ENCODE data around the gene DGKD.

Gene DGKD

DNA sequence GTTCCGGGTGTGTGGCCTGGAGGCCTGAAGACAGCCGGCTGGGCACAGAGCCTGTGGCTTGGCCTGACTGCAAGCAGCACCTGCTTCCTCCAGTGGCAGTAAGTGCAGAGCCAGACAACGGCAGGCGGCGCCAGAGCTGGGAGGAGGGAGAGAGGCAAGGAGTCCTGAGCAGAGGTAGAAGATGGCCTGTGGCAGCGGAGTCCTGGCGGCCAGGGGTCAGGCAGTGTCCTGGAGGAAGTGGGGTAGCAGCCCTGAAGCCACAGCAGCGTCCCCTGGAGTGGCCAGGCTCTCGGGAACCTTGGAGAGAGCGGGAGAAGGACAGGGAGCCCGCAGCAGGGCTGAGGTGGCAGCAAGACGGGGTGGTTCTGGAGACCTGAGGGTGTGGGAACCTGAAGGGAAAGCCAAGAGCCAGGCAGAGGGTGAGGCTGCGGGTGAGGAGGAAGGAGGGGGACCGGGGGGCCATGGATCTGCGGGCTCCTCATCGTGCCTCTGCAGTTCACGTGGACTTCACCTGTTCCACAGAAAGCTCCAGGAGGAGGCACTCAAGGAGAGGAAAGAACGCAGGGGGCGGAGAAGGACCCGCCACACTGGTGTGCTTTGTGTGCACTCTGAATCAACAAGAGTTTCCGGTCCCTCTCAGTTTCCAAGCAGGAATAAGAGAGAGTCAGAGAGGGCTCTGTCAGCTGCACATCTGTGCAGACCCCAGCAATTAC lies 126.4 kb downstream of the DGKD start:
- DNase-seq: no peak

GRCh38 chr2:233481368-233482142 lies 127.3 kb downstream of the DGKD start:
- no peak for DNase-seq

DNA sequence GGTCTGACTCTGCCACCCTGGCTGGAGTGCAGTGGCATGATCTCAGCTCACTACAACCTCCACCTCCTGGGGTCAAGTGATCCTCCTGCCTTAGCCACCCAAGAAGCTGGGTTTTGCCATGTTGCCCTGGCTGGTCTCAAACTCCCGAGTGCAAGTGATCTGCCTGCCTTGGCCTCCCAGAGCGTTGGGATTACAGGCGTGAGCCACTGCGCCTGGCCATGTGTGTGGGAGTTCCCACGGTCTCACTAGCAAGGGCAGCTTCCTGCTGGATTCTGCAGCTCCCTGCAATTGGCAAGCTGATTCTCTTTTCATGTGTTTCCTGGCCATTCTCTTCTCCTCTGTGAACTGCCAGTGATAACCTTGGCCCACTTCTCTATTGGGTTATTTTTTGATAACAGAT lies 128.3 kb downstream of the DGKD start:
- DNase-seq: no peak

- no peak for DNase-seq
Observed at GRCh38 chr2:233485726-233486125, 131.4 kb downstream of the DGKD start.

GRCh38 chr2:233486357-233486756 lies 132.1 kb downstream of the DGKD start:
- DNase-seq: no peak

- DNase-seq: no peak
Observed at GRCh38 chr2:233486778-233487552, 132.7 kb downstream of the DGKD start.

DNA sequence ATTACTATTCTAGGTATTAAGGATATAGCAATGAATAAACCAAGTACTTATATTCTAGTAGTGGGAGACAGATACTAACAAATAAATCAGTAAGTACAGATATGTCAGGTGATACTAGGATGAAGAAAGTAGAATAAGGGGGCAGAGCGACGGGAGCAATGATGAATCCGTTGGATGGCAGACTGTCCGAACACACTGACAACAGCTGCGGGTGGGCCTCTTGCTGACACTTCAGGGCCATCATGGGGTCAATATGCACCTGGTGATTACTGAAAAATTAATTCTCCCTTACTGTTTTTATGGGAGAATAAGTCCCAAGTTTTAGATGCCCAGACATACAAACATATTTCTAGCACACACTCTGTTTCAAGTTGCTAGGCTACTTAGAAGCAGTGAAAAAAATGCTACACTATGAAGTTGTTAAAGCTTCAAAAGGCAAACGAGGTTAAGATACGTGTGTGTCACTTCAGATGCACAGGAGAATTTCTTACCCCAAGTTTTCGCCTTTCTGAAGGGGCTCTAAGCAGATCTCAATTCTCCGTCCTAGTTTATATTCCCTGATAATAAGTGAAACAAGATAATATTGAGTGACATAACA lies 133.6 kb downstream of the DGKD start:
- no peak for DNase-seq

- DNase-seq: no peak
Observed at GRCh38 chr2:233489143-233489542, 134.8 kb downstream of the DGKD start.

DNA sequence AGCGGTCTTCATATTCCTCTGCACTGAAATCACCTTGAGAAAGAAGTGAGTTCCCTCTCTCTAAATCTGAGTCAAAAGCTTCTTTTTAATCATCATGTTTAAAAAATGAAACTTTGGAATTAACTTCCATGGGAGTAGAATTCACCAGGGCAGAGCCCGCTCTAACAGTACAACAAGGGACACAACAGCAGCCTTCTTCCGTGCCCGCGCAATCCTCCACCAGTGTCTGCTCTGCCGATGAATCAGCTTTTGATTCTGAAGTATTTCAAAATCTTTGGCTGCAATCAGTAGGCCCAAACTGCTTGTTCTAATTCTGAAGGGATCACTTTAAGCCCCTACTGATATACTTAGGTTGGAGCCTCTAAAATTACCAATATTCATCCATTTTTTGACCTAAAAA lies 135.4 kb downstream of the DGKD start:
- DNase-seq: no peak

DNA sequence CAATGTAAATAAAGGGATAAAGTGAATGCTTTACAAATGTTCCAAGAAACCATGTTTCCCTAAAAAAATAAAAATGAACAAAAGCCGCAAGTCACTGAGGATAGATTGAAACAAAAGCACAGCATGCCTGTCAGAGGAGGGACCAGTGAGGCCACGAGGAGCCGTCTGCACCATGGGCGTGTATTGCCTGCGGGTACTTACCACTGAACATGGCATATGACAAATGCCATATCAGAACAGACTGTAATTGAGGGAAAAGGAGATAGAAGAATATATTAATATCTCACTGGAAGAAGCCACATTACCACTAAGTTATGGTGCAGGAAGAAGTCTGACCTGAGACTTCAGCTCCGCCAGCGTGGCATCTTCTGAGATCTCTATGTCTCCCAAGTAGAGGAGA lies 136.5 kb downstream of the DGKD start:
- DNase-seq: no peak

DNA sequence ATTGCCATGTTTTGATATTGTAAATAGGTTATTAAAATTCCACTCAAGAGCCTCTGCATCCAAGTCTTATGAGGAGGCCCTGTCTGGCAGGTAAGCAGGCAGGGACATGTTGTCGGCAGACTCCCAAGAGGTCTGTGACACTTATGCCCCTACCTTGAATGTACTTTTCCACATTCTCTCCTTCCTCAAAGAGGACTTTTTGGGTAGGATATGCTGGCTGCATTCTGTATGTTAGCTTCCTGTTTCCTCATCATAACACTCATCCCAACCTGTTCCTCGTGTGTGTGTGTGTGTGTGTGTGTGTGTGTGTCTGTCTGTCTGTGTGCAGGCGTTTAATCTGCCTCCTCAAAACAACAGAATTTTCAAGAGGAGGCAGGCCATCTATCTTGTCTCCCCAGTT lies 137.0 kb downstream of the DGKD start:
- no peak for DNase-seq

GRCh38 chr2:233492078-233492477 lies 137.8 kb downstream of the DGKD start:
- DNase-seq: no peak

- DNase-seq: no peak
Observed at GRCh38 chr2:233492751-233493150, 138.5 kb downstream of the DGKD start.

DNA sequence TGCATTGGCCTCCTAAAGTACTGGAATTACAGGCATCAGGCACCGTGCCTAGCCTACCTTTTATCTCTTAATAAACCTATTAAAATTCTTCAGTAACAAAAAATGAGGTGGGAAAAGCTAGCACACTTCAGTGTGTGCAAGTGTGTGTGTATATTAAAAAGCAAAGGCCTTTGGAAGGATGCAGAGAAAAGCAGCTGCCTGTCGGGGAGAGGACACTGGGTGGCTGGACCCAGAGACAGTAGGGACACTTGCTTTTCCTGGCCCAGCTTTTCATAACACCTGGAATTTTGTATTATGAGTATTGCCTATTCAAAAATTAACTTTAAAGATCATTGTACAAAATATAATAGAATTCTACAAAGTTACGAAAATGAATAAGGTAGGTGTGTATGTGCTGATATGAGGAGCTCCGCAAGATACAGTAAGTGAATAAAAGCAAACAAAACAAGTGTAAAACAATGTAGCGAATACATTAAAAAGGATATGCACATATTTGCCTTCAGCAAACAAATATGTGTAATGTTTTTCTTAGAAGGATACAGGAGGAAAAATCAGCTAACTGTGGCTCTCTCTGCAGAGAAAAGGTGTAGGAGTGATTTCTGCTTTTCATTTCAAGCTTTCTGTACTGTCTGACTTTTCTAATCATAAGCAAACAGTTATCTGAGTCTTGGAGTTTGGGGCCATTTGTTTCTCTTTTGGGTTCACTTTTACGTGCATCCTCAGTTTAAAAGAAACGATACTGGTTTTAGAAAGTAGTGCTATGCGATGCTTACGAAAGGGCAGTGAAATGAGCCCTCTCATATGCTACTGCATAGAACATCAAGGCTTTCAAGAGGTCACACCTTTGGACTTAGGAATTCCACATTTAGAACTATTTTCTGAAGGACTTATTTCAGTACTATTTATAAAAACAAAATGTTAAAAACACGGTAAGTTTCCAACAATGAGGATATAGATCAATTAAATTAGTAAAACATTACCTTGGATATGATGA lies 141.5 kb downstream of the DGKD start:
- DNase-seq: no peak

- DNase-seq: no peak
Observed at GRCh38 chr2:233497692-233498091, 143.4 kb downstream of the DGKD start.

- no peak for DNase-seq
Observed at GRCh38 chr2:233498126-233498525, 143.8 kb downstream of the DGKD start.

- no peak for DNase-seq
Observed at GRCh38 chr2:233499928-233500327, 145.6 kb downstream of the DGKD start.

DNA sequence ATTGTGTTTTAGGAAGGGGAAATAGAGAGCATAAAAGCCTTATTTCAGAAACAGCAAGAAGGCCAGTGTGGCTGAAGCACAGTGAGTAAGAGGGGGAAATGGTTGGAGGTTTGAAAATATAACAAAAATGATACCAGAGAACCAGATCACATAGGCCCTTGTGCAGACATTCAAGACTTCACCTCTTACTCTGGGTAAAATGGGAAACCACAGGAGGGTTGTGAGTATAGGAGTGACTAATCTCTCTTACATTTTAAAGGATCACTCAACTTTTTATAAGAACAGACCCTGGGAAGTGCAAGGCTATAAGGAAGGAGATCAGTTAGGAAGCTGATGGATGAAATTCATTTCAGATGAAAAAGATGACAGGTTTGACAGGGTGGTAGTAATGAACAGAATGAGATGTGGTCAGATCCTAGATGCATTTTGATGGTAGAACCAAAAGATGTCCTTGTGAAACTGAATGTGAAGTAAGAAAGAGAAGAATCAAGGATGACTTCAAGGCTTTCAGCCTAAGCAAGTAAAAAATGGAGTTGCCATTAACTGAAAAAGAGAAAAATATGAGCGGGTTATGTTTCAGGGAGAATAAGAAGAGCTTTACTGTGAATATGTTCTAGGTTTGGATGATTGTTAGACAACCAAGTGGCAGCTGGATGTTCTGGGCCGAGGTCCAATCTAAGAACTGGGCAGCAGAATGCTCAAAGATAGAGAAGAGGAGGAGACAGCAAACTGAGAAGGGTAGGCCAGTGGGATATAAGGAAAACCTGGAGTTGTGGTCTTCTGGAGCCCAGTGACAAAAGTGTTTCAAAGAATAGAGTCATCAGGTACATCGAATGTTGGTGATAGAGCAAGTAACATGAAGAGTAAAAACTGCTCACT lies 147.1 kb downstream of the DGKD start:
- no peak for DNase-seq

- no peak for DNase-seq
Observed at GRCh38 chr2:233503481-233503880, 149.2 kb downstream of the DGKD start.

DNA sequence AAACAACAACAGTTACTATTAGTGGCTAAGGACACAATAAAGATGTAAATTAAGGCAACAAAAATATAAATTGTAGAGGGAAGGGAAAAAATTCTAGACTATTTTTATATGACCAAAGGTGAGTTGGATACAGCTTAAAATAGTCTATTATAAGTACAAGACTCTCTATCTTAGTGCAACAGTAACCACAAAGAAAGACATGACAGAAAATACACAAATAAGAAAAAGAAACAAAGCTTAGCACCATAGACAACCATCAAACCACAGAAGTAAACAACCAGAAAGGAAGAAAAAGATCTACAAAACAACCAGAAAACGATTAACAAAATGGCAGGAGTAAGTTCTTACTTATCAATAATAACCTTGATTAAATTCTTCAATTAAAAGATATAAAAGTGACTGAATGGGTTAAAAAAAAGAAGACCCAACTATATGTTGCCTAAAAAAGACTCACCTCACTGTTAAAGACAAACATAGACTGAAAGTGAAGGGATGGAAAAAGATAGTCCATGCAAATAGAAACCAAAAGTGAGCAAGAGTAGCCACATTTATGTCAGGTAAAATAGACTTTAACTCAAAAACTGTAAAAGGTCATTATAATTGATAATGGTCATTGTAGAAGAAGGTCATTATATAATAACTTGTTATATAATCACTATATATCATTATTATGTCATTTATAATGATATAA lies 149.8 kb downstream of the DGKD start:
- no peak for DNase-seq

All from NCI-H526 treated with DMSO at 0.1 percent for 48 hours (cell line).